Choroid plexus epithelial cell (primary cell): ENCODE measurements around the gene TMPRSS13.

Experiments used
- DNase-seq: peaks from one replicate; pipeline ENCODE4 v3.0.0-alpha.2; 2010; ENCODE audit warnings: low read depth
- H3K4me3 ChIP-seq: 2 replicates; pipeline ENCODE4 v1.5.1; 2011; ENCODE audit warnings: low read depth, mild to moderate bottlenecking, control low read depth, low read length, moderate library complexity
- CTCF ChIP-seq: conservative IDR thresholded peaks from 2 replicates; pipeline ENCODE4 v1.5.1; 2011; ENCODE audit warnings: low read depth, mild to moderate bottlenecking, control low read depth, inconsistent platforms, low read length, moderate library complexity

Gene TMPRSS13

GRCh38 chr11:117944554-117944953, 15.4 kb upstream of the TMPRSS13 start:
- DNase-seq: no peak
- no peak for TF ChIP-seq CTCF

GRCh38 chr11:117941976-117942654, 12.9 kb upstream of the TMPRSS13 start:
- DNase-seq: no peak
- no peak for TF ChIP-seq CTCF
- no peak overlapping the region for H3K4me3 ChIP-seq

More at GRCh38 chr11:117944554-117944953, 15.4 kb upstream of the TMPRSS13 start:
- no peak overlapping the region for H3K4me3 ChIP-seq

- no peak for TF ChIP-seq CTCF
- H3K4me3 ChIP-seq: no peak overlapping the region
- no peak for DNase-seq
Observed at GRCh38 chr11:117941163-117941707, 12.0 kb upstream of the TMPRSS13 start.

- no peak overlapping the region for H3K4me3 ChIP-seq
- DNase-seq: no peak
- TF ChIP-seq CTCF: no peak
Observed at GRCh38 chr11:117940736-117941135, 11.5 kb upstream of the TMPRSS13 start.

GRCh38 chr11:117936973-117937372, 7.8 kb upstream of the TMPRSS13 start:
- no peak overlapping the region for H3K4me3 ChIP-seq
- TF ChIP-seq CTCF: no peak
- DNase-seq: no peak

- TF ChIP-seq CTCF: no peak
- DNase-seq: no peak
- no peak overlapping the region for H3K4me3 ChIP-seq
Observed at GRCh38 chr11:117934526-117935307, 5.5 kb upstream of the TMPRSS13 start.
